Measurements from ENCODE around the gene HELQ.

- TF ChIP-seq CTCF (IDR thresholded peaks at IDR 0.05) (no peak), POLR2A (IDR thresholded peaks at IDR 0.05) (peak; percentile 49 to 93)
Measured at GRCh38 chr4:83484500-83485461, 29.2 kb upstream of the HELQ start, which contains the start of gene ABRAXAS1.
